GM19023 (cell line): ENCODE measurements around the gene RAB31.

Experiments used
- ATAC-seq: cut with Tn5 transposase; IDR thresholded peaks from one replicate; pipeline ENCODE4 v1.9.1; 2021; ENCODE audit warnings: mild to moderate bottlenecking, moderate library complexity; ENCODE audit not compliant: unreplicated experiment

The RAB31 gene

DNA sequence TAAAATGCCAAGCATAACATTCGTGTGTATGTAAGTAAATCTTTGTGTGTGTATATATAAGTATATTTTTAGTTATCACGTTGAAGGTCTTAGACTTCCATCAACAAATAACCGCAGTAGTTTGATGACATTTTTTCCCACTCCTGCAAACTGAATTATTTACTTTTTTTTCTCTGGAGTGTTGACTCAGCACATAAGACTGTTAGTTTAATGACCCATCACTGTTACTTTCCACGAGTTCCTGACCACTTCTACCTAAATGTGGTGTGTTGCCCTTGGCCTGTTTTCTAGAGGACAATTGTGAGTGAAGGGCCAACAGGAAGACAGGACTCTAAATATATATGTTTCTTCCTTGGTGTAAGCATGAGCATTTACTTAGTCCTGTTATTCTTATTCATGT lies 106.3 kb downstream of the RAB31 start:
- no peak for ATAC-seq

DNA sequence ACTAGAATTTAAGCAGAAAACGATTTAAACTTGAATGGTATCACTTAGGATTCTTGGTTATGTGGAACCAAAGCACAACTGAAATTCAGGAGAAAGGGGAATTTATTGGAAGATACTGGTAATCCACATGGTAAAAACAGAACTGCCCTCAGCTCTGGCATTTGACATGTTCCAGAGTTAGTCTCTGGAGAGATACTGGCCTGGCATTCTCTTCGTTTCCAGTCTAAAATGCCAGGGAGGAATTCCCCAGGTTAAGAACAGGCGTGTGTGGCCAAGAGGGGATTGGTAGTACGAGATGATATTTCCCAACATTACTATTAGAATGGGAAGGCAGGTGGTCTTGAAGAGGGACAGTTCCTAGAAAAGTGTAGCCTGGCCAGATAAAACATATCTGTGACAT lies 109.2 kb downstream of the RAB31 start:
- no peak for ATAC-seq

DNA sequence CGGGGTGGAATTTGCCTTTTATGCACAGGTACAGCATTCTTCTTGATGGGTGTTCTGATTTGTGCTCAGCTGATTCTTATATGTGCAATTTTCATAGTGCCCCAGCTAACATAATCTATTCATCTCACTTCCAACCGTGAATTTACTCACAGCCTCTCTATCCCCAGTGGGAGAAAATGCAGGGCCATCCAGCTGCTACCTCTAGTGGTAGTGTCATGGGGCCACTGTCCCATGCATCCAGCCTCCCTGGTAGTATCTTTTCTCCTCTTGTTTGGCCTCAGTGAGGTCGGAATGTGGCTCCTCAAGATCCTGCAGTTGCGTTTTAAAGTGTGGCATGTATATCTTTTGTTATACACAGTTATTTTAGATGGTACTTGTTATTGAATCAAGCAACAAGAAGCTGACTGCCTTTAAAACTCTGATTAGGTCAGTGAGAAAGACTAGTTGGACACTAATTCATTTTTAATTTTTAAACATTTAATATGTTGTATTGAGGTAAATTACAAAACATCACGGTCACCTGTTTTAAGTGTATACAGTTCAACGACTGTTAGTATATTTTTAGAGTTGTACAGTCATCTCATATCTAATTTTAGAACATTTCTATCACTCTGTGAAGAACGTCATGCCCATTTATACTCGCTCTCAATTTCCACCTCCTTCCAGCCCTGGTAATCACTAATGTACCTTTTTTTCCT lies 109.8 kb downstream of the RAB31 start:
- ATAC-seq = no peak

DNA sequence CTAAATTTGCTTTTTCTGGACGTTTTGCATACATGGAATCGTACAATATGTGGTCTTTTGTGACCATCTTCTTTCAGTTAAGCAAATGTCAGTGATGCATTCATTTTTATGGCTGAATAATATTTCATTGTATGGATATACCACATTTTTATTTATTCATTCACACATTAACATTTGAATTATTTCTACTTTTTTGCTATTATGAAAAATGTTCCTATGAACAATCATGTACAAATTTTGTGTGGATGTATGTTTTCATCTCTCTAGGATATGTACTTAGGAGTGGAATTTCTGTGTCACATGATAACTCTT lies 110.3 kb downstream of the RAB31 start:
- no peak for ATAC-seq

DNA sequence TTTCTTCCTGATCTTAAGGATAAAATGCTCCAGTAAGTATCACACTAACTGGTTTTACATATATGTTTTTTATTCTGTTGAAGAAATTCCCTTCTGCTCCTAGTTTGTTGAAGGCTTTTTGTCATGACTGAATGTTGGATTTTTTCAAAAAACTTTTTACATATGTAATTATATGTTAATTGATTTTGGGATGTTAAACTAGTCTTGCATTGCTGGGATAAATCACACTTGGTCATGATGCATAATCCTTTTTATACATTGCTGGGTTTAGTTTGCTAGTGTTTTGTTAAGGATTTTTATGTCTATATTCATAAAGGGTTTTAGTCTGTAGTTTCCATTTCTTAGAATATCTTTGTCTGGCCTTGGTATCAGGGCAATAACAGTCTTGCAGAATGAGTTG lies 112.0 kb downstream of the RAB31 start:
- ATAC-seq = no peak

DNA sequence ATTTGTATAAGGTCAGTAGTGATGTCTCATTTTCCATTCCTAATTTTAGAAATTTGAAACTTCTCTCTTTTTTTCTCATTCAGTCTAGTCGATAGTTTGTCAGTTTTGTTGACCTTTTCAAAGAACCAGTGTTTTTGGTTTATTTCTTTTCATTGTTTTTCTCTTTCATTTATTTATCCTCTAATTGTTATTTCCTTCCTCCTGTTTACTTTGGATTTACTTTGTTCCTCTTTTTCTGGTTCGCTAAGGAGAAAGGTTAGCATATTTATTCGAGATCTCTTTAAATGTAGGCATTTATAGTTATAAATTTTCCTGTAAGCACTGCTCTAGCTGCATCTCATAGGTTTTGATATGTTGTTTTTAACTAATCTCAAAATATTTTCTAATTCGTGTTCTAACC lies 112.6 kb downstream of the RAB31 start:
- ATAC-seq = no peak

DNA sequence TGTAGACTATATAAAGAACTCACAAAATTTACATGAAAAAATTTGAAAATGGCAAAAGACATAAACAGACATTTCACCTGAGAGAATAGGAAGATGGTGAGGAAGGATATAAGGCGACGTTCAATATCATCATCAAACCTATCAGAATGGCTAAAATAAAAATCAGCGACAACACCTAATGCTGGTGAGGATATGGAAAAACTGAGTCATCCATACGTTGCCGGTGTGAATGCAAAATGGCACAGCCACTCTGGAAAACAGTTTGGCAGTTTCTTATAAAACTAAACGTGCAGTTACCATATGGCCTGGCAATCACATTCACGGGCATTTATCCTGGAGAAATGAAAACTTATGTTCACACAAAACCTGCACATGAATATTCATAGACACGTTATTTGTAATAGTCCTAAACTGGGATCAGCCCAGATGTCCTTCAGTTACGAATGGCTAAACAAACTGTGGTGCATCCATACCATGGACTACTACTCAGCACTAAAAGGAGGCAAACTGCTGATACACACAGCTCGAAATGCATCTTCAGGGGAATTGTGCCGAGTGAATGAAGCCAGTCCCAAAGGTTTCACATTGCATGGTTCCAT lies 114.6 kb downstream of the RAB31 start:
- ATAC-seq = no peak

DNA sequence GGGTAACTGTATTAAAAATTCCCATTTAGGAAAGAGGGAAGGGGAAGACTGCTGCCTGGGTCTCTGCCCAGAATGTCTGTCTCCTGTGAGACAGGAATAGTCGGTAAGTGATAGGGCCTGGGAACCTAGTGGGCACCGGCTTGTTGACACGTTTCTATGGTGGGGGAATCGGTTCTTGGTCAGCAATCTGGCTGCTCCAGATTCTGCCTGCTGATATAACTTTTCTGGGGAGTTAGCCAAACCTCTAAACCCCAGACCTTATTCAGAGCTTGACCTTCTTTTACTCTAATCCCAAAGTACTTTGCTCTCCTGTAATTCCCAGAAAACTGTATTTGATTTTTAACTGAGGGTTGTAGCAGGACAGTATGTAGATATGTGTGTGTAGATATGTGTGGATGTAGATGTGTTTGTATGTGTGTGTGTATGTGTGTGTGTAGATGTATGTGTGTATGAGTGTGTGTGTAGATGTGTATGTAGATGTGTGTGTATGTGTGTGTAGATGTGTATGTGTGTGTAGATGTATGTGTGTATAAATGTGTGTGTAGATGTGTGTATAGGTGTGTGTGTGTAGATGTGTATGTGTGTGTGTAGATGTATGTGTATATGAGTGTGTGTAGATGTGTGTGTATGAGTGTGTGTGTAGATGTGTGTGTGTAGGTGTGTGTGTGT lies 115.8 kb downstream of the RAB31 start:
- ATAC-seq = no peak

DNA sequence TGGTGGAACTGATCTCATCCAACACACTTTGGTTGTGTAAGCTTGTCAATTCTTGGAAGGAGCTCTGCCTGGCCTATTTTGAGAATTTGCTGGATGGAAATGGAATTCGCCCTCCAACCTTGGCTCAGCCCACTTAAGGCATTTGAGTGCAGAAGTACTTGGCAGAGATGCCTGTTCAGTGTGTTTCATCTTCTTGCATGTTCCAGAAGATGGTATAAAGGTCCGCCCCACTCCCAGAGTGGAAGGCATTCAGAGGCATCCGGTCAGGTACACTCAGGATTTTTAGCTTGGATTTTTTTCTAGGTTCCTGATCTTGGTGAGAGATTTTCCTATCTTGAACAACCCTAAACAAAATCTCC lies 116.4 kb downstream of the RAB31 start:
- ATAC-seq = no peak

DNA sequence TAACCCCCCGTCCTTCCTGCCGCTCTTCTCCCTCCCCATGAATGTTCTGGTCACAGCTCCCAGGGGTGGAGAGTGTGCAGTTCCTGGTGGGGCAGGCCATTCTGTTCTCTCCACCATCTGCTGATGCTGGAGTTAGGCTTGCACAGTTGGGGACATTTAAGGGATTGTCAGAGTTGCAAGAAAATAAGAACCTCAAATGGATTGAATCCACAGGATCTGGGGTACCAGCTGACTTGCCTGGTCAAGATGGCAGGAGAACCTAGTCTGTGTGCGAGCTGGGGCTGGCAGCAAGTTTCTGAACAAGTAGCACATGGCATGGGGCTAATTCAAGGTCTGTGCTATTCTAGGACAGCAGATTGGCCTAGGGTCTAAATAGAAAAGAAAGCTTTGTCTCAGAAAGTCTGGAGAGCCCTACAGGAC lies 116.9 kb downstream of the RAB31 start:
- no peak for ATAC-seq

DNA sequence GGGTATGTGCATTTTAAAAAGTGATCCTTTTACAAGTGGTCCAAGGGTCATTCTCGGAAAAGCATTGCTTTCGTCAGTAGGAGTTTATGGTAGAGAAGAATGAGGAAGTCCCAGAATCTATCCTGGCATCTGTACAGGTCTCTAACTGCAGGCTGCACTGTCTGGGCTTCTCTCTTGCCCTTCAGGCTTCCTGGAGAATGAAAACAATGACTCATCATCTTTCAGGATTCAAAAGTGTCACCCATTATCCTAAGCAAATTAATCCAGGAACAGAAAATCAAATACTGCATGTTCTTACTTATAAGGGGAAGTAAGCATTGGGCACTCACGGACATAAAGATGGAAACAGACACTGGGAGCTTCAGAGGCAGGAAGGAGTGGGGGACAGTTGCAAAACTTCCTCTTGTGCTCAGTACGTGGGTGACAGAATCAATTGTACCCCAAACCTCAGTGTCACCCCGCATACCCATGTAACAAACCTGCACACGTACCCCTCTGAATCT lies 117.5 kb downstream of the RAB31 start:
- no peak for ATAC-seq

DNA sequence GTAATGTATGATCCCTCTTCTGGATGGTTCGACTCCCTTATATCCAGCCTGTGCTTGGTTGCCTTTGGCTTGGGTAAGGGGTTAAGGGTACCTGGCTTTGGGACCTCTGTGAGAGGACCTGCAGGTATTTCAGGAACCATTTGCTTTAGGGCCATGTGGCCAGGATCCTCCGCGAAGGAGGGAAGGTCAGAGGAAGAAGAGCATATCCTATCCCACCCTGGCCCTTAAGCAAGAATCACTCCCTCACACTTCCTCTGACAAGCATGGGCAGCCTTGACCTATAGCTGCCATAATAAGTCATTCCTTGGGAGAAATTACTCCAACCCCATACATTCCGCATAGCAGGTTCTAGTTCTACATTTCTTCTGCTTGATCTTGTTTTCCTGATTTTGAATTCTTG lies 118.6 kb downstream of the RAB31 start:
- ATAC-seq = no peak

DNA sequence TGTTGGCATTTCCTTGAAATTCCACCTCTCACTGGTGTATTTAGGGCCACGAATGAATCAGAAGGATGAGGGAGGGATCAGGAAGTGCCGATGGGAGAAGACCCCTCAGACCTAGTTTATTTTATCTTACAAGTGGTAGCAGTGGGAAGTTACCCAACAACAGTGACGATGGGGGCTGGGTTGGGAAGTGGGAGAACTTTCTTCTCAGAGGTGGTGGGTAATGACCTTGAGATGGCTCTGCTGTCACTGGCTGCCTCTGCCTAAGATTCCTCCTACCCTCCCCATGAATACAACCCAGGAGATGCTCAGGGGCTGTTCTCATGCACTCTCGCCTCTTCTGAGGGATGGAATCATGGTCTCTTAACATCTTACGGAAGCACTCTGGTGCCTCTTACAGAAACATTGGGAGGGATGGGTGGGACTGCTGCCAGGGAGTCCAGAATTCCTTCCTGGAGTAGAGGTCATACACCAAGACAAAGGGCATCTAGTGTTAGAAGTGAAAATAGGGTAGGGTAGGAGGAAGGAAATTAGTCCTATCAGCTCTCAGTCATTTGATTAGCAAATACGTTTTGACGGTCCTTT lies 119.2 kb downstream of the RAB31 start:
- no peak for ATAC-seq

DNA sequence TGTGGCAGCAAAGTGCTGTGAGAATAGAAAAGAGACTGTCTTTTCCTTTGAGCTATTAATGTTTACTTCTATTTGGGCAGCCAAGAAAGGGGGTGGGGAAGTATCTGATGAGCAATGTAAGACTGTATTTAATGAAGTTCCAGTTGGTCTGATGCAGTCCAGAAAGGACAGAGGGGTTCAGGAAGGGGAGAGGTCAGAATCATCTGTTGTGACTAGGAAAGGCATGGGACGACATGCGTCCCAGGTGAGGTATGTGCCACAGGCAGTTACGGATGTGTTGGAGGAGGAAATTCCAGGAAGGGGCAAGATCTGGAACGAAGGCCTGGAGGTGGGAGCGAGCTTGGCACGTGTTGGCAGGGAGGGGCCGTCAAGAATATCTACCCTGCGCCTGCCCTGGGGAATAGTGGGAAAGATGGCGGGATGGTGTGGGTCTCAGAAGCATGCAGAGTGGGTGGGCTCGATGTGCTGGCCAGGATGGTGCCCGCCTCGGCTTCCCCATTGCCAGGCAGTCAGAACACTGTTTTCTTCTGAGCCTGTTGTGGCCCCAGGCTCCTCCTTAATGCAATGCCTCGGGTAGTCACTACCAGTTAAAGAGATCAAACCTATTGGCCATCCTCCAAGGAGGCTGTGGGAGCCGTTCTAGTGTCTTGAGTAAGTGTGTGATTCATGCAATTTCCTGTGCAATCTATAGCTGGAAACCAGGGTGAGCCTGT lies 119.8 kb downstream of the RAB31 start:
- ATAC-seq = no peak

DNA sequence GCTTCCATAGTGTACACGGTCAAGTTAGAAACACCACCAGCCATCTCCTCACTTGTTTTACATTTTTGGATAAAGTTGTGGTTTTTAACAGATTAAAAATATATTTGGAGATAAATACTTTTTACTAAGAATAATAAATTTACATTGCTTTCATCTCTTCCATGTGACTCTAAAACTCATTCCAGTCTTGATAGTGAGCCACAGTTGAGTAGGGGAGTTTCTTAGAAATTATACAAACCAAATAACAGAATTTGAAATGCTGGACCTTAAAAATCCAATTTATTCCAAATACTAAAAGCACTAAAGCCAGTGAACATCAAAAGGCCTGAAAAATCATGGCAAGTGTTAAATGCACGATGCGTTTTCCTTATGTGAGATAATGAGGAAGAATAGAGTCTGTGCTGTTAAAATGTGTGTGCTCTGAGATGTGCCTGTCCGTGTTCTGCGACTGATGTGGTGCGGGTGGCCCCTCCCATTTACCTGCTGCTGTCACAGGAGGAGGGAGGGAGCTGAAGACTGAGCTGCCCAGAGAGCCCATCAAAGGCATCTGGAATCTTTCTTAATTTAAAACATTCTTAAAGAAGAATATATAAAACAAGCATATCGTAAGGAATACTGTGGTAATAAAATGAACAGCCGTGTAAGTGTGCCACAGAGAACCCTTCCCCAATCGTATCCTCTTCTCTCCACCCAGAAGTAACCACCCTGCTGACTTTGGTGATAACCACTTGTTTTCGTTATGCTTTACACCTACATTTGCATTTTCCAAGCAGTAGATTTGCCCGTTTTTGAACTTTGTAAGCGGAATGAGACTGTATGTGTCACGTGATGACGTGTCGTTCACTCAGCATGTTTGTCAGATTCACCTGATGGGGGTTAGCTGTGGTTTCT lies 120.7 kb downstream of the RAB31 start:
- ATAC-seq = no peak

DNA sequence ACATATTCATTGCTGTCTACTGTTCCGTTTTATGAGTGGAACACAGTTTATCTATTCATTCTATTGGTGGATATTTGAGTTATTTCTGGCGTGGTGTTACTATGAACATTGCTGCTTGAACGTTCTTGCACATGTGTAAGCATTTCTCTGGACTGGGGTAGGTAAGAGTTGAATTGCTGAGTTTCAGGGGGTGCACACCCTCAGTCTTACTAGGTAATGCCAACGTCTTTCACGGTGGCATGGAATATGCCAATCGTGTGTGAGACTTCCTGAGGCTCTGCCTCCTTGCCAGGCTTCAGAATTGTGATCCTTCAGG lies 121.3 kb downstream of the RAB31 start:
- no peak for ATAC-seq

DNA sequence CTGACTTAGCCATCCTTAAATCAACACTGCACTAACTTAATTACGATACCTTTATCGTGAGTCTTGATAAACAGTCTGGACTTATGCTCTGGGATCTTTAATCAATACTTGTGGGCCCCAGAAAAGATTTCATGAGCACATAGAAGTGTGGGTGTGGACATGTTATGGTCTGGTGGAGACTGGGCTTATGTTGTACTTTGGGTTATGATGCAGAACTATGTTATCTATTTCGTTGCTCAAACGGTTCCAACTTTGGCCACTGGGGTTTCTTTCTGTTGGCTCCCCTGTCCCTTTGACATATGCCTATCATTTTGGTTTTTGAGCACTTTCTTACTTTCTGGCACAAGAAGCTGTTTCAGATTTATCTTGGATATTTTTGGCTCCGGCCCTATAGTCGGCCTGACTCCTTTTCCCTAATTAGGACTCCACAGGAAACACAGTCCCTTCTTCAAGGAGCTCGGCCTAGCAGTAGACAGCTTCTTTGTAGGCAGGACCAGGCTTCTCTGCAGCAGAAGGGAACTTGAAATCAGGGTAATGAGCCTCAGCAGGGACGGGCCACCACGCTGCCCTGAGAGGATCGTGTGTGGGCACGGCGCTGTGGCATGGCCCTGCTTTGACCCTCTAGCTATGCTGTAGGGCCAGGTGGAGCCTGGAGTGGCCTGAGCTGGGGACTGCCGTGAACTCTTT lies 123.1 kb downstream of the RAB31 start:
- ATAC-seq = no peak

DNA sequence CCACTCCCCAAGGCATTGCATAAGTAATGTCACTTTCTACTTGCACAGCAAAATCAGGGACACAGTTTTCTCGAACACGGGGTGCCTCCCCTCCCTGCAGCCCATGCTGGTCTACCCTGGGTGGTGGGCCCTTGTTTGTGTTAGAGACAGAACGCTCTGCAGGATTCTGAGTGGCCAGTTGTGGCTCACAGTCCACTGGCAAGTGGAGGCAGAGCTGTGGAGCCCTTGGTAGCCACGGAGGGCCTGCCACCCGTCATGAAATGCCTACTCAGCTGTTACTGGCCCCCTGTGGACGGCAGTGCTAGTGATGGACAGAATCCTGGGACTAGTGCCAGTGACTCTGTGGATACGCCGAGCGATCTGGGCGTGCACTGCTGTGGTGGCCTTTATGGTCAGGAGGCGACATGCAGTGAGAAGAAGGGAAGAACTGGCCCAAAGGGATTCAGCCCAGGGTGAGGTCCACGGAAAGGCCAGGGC lies 123.7 kb downstream of the RAB31 start:
- no peak for ATAC-seq

DNA sequence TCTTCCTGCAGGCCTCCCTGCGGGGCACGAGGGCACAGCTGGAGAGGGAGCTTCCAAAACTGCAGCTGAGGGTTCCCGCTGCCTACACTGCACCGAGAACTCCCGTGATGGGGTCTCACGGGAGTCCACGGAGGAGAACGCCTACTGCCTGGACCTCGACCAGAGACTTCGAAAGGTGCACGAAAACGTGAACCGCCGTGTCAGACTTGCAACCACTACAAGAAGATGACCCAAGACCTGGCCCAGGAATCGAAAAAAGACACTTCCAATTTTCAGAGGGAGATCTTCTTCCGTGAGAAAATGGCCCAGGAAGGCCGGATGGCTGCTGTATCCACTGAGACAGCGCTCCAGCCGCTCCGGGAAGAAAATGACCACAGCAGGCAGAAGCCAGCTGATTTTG lies 124.8 kb downstream of the RAB31 start:
- no peak for ATAC-seq

DNA sequence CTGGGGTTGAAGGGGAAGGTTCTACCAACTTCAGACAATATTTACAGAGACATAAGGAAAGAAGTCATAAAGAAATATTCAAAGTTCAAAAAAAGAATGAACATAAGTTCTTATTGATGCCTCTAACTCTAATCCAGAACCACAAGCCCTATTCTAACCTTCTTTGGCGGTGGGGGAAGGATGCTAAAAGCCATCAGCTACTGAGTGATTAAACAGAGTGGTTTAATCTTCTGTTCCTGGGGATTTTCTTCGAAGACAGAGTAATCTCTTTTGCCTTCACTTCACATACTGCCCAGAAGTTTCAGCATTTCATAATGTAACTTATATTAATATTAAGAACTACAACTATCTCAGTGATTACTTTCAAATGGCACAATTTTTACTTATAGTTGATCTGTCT lies 126.5 kb downstream of the RAB31 start:
- ATAC-seq = no peak
